ENCODE measurements around the gene MAP3K14. TPM values are rescaled to one million over a fixed set of nuclear protein-coding genes. Genes with fewer than 3 reads are reported as not detected.

MAP3K14 gene
- total and polyA plus RNA-seq, 2 donors (not counting 1 experiment from before 2014, with no cell fraction given): 3.6 to 5.2 TPM

GRCh38 chr17:45357364-45357997, 40.7 kb upstream of the MAP3K14 start:
- Histone ChIP-seq H2AFZ (ENCODE audit: low read length) (no peak overlapping the region), H3K27ac (ENCODE audit: insufficient read depth, low read length) (no peak overlapping the region), H3K9me3 (ENCODE audit: control insufficient read depth, insufficient read depth, low read depth, low read length) (no peaks in the 10 kb centered on the region), H3K9ac (ENCODE audit: insufficient read depth, low read length) (no peak overlapping the region), H4K20me1 (ENCODE audit: control insufficient read depth, extremely low read depth, insufficient read depth, low read length) (no peaks in the 10 kb centered on the region), H3K27me3 (ENCODE audit: control insufficient read depth, insufficient read depth, low read length) (peaks cover 8% of the 10 kb centered on the region), H3K4me2 (ENCODE audit: extremely low read depth, insufficient read depth, low read length) (no peak overlapping the region), H3K4me3 (replicated peaks in 1 of 4; ENCODE audit: control extremely low read depth in 1 of 4, insufficient read depth in 1 of 4, low read depth in 3 of 4, low read length in 4 of 4) (no peak overlapping the region), H3K79me2 (ENCODE audit: control insufficient read depth, insufficient read depth, low read length) (no peaks in the 10 kb centered on the region), H3K4me1 (ENCODE audit: control insufficient read depth, extremely low read depth, insufficient read depth, low read length) (no peaks in the 10 kb centered on the region), H3K36me3 (ENCODE audit: control insufficient read depth, insufficient read depth, low read length) (no peaks in the 10 kb centered on the region)
- DNase-seq (ENCODE audit: low read depth in 2 of 2): no peak
- TF ChIP-seq CTCF (conservative IDR thresholded peaks at IDR 0.05 in 1 of 2, IDR thresholded peaks at IDR 0.05 in 1 of 2; ENCODE audit: low read depth in 1 of 2, low read length in 2 of 2) (no peak), EZH2 (IDR thresholded peaks at IDR 0.05; ENCODE audit: low read length, missing control alignments) (no peak)

- no peak overlapping the region for H3K27ac ChIP-seq (ENCODE audit: insufficient read depth, low read length)
- no peak overlapping the region for H2AFZ ChIP-seq (ENCODE audit: low read length)
- H3K4me2 ChIP-seq (ENCODE audit: extremely low read depth, insufficient read depth, low read length): no peak overlapping the region
- H3K4me1 ChIP-seq (ENCODE audit: control insufficient read depth, extremely low read depth, insufficient read depth, low read length): no peaks in the 10 kb centered on the region
- no peaks in the 10 kb centered on the region for H3K9me3 ChIP-seq (ENCODE audit: control insufficient read depth, insufficient read depth, low read depth, low read length)
- H3K79me2 ChIP-seq (ENCODE audit: control insufficient read depth, insufficient read depth, low read length): no peaks in the 10 kb centered on the region
- H3K4me3 ChIP-seq (replicated peaks in 1 of 4; ENCODE audit: control extremely low read depth in 1 of 4, insufficient read depth in 1 of 4, low read depth in 3 of 4, low read length in 4 of 4): no peak overlapping the region
- H3K9ac ChIP-seq (ENCODE audit: insufficient read depth, low read length): no peak overlapping the region
- no peaks in the 10 kb centered on the region for H3K27me3 ChIP-seq (ENCODE audit: control insufficient read depth, insufficient read depth, low read length)
- H4K20me1 ChIP-seq (ENCODE audit: control insufficient read depth, extremely low read depth, insufficient read depth, low read length): no peaks in the 10 kb centered on the region
- TF ChIP-seq EZH2 (IDR thresholded peaks at IDR 0.05; ENCODE audit: low read length, missing control alignments) (no peak), CTCF (conservative IDR thresholded peaks at IDR 0.05 in 1 of 2, IDR thresholded peaks at IDR 0.05 in 1 of 2; ENCODE audit: low read depth in 1 of 2, low read length in 2 of 2) (no peak)
- DNase-seq (ENCODE audit: low read depth in 2 of 2): no peak
- no peaks in the 10 kb centered on the region for H3K36me3 ChIP-seq (ENCODE audit: control insufficient read depth, insufficient read depth, low read length)
Observed at GRCh38 chr17:45355087-45355486, 38.3 kb upstream of the MAP3K14 start.

GRCh38 chr17:45353043-45353442, 36.2 kb upstream of the MAP3K14 start:
- no peak overlapping the region for H3K4me2 ChIP-seq (ENCODE audit: extremely low read depth, insufficient read depth, low read length)
- H3K9me3 ChIP-seq (ENCODE audit: control insufficient read depth, insufficient read depth, low read depth, low read length): no peaks in the 10 kb centered on the region
- TF ChIP-seq EZH2 (IDR thresholded peaks at IDR 0.05; ENCODE audit: low read length, missing control alignments) (no peak), CTCF (conservative IDR thresholded peaks at IDR 0.05 in 1 of 2, IDR thresholded peaks at IDR 0.05 in 1 of 2; ENCODE audit: low read depth in 1 of 2, low read length in 2 of 2) (no peak)
- H3K27me3 ChIP-seq (ENCODE audit: control insufficient read depth, insufficient read depth, low read length): no peaks in the 10 kb centered on the region
- no peaks in the 10 kb centered on the region for H3K79me2 ChIP-seq (ENCODE audit: control insufficient read depth, insufficient read depth, low read length)
- DNase-seq (ENCODE audit: low read depth in 2 of 2): no peak
- no peaks in the 10 kb centered on the region for H3K36me3 ChIP-seq (ENCODE audit: control insufficient read depth, insufficient read depth, low read length)
- no peak overlapping the region for H3K27ac ChIP-seq (ENCODE audit: insufficient read depth, low read length)
- no peak overlapping the region for H2AFZ ChIP-seq (ENCODE audit: low read length)
- H3K9ac ChIP-seq (ENCODE audit: insufficient read depth, low read length): no peak overlapping the region
- no peaks in the 10 kb centered on the region for H4K20me1 ChIP-seq (ENCODE audit: control insufficient read depth, extremely low read depth, insufficient read depth, low read length)
- H3K4me3 ChIP-seq (replicated peaks in 1 of 4; ENCODE audit: control extremely low read depth in 1 of 4, insufficient read depth in 1 of 4, low read depth in 3 of 4, low read length in 4 of 4): no peak overlapping the region
- H3K4me1 ChIP-seq (ENCODE audit: control insufficient read depth, extremely low read depth, insufficient read depth, low read length): no peaks in the 10 kb centered on the region
